Body of pancreas (tissue), 4 donors: ENCODE data around the gene SELENBP1. TPM values are rescaled to one million over a fixed set of nuclear protein-coding genes. Genes with fewer than 3 reads are reported as not detected.

ENCODE experiments used
- ATAC-seq: fragments of 150-250 bp; one replicate; pipeline ENCODE4 v1.9.1; 2016
- DNase-seq, 4 donors: peaks; one replicate each; pipeline ENCODE4 v3.0.0-alpha.2; 2019
- H3K27ac ChIP-seq, 4 donors: fragments of 200-600 bp; sonication (generic); 1 replicate in 3 of 4; 2 replicates in 1 of 4; pipeline versions ENCODE4 v1.5.1 to v1.6.1; 2016 to 2019; ENCODE audit warnings: mild to moderate bottlenecking in 1 of 4, mixed read lengths in 1 of 4, moderate library complexity in 1 of 4
- H3K27me3 ChIP-seq, 2 donors: fragments of 200-600 bp; sonication (generic); one replicate each; pipeline ENCODE4 v1.6.0; 2016; ENCODE audit warnings: mild to moderate bottlenecking in 1 of 2
- H3K36me3 ChIP-seq, 2 donors: fragments of 200-600 bp; sonication (generic); replicated peaks in 1 of 2; 2 replicates each; pipeline ENCODE4 v1.5.1; 2016; ENCODE audit warnings: low read depth in 2 of 2; ENCODE audit not compliant: insufficient read depth in 1 of 2
- H3K4me1 ChIP-seq: fragments of 200-600 bp; sonication (generic); one replicate; pipeline ENCODE4 v1.6.0; 2016
- H3K4me3 ChIP-seq, 2 donors: fragments of 200-600 bp; sonication (generic); 1 replicate in 1 of 2; 2 replicates in 1 of 2; pipeline ENCODE4 v1.5.1; 2016 to 2019
- H3K9me3 ChIP-seq, 3 donors: fragments of 200-600 bp; sonication (generic); 1 replicate in 2 of 3; 2 replicates in 1 of 3; pipeline ENCODE4 v1.5.1; 2016
- CTCF ChIP-seq, 7 experiments: fragments of 450-650 bp in 4 of 7; fragments of 200-600 bp in 3 of 7; sonication (generic) in 3 of 7; IDR thresholded peaks; one replicate each; pipeline ENCODE4 v1.5.1; 2016 to 2019; ENCODE audit warnings: antibody characterized with exemption in 7 of 7
- POLR2A ChIP-seq, 3 donors: fragments of 450-650 bp; IDR thresholded peaks; one replicate each; pipeline ENCODE4 v1.6.1; 2016; ENCODE audit warnings: antibody characterized with exemption in 3 of 3, mild to moderate bottlenecking in 2 of 3
- WGBS, 2 donors: methylation state at CpG; one replicate each; pipeline ENCODE4 v1.1.5; 2017; 5-methylcytosine and 5-hydroxymethylcytosine counted together
- intact Hi-C: fragments of 100-400 bp; cut with DNase I; formaldehyde crosslinking; loops from one replicate; pipeline ENCODE4 v1.15.1; 2023
- total RNA-seq, 2 donors: library from RNA; depleted of rRNA; stranded (reverse); fragments of >200 nt; gene quantifications; one replicate each; pipeline ENCODE4 v1.1.0, GENCODE V29; 2016

The SELENBP1 gene
- total RNA-seq, 2 donors from 2014 or later: 52.1 to 106 TPM

- no peaks in the 10 kb centered on the region for H3K9me3 ChIP-seq
- TF ChIP-seq CTCF (IDR thresholded peaks at IDR 0.05): peak in 1 of 7 experiments; percentile 14
- peak; percentile 29 to 89 (median 84) for TF ChIP-seq POLR2A (IDR thresholded peaks at IDR 0.05)
- intact Hi-C loops: no loop called here
- H3K4me3 ChIP-seq: peak within 1 kb of the TSS; percentile 45 to 55
- ATAC-seq (peak; percentile 98), DNase-seq (peak; percentile 94 to 98 (median 96))
- H3K27ac ChIP-seq: peak within 1 kb of the TSS; percentile 83 to 94 (median 90)
- no peaks in the 10 kb centered on the region for H3K27me3 ChIP-seq
- 0% methylated on average over 36 to 38 of the region's 38 CpGs for WGBS, 2 donors
- H3K4me1 ChIP-seq: peaks cover 14% of the 10 kb centered on the region
- peaks cover 0 to 8% of the 10 kb centered on the region in 2 donors for H3K36me3 ChIP-seq
Measured at GRCh38 chr1:151346769-151347522, 25.6 kb downstream of the SELENBP1 start, which contains the start of gene RFX5. Gene RFX5 (minus strand): TSS chr1:151347252. CDS start chr1:151346320, 932 bp downstream.

- 55 to 65% methylated on average over 7 of the region's 7 CpGs for WGBS, 2 donors
- intact Hi-C loops: no loop called here
- DNase-seq: no peak
- H3K27ac ChIP-seq: peak overlapping the region; percentile 83 to 94 (median 90)
- no peaks in the 10 kb centered on the region for H3K9me3 ChIP-seq
- H3K27me3 ChIP-seq: no peaks in the 10 kb centered on the region
- H3K36me3 ChIP-seq: peaks cover 0 to 8% of the 10 kb centered on the region in 2 donors
- TF ChIP-seq POLR2A (IDR thresholded peaks at IDR 0.05): no peak
- no peak for TF ChIP-seq CTCF (IDR thresholded peaks at IDR 0.05)
- peaks cover 14% of the 10 kb centered on the region for H3K4me1 ChIP-seq
- peak overlapping the region; percentile 45 to 55 for H3K4me3 ChIP-seq
- ATAC-seq: no peak
Measured at GRCh38 chr1:151346082-151346768, 26.3 kb downstream of the SELENBP1 start.

GRCh38 chr1:151344291-151344690 is 28.2 kb downstream of the SELENBP1 start:
- H3K27ac ChIP-seq: no peak overlapping the region
- WGBS, 2 donors: 85 to 89% methylated on average over 6 of the region's 6 CpGs
- H3K4me1 ChIP-seq: peaks cover 14% of the 10 kb centered on the region
- peaks cover 0 to 8% of the 10 kb centered on the region in 2 donors for H3K36me3 ChIP-seq
- ATAC-seq (no peak), DNase-seq (no peak)
- no peaks in the 10 kb centered on the region for H3K9me3 ChIP-seq
- no peaks in the 10 kb centered on the region for H3K27me3 ChIP-seq
- intact Hi-C loops: loop anchor here (5.0 kb wide), 1 partner anchor 42 kb away; no protein-coding TSS in a partner anchor
- no peak for TF ChIP-seq CTCF (IDR thresholded peaks at IDR 0.05)
- no peak for TF ChIP-seq POLR2A (IDR thresholded peaks at IDR 0.05)
- no peak overlapping the region for H3K4me3 ChIP-seq

GRCh38 chr1:151343587-151343986 is 28.9 kb downstream of the SELENBP1 start:
- no peaks in the 10 kb centered on the region for H3K27me3 ChIP-seq
- H3K27ac ChIP-seq: no peak overlapping the region
- peaks cover 14% of the 10 kb centered on the region for H3K4me1 ChIP-seq
- 38 to 71% methylated on average over 3 to 9 of the region's 9 CpGs for WGBS, 2 donors
- H3K36me3 ChIP-seq: peaks cover 0 to 8% of the 10 kb centered on the region in 2 donors
- H3K9me3 ChIP-seq: no peaks in the 10 kb centered on the region
- intact Hi-C loops: loop anchor here (5.0 kb wide), 1 partner anchor 41 kb away; no protein-coding TSS in a partner anchor
- TF ChIP-seq POLR2A (IDR thresholded peaks at IDR 0.05) (no peak), CTCF (IDR thresholded peaks at IDR 0.05) (no peak)
- DNase-seq (no peak), ATAC-seq (no peak)
- H3K4me3 ChIP-seq: no peak overlapping the region
